ENCODE results near the gene ZPBP.
"Not testable (repeated sequence)": the region's sequence is repeated elsewhere in the genome, so short reads cannot be mapped to it uniquely, and the experiment has no call there.

ZPBP gene

DNA sequence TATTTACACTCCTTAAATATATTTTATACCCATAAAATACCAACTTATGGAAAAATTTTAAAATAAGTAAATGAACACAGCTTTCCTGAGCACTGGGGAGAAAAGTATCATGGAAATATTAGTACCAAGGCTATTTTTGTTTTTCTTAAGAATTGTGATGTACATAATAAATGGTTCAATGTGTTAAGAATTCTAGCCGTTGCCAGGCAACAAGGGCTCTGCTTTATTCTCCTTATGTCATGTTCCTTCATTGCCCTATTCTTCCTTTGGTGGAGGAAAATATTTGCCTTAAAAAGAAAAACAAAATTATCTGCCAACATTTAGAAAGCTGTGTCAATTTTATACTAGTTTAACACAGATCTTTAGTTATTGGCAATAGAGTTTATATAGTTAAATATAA is 2.6 kb upstream of the ZPBP start:
- Histone ChIP-seq H3K9ac (ENCODE audit: low read depth, low read length) (no peak overlapping the region), H3K27me3 (ENCODE audit: control insufficient read depth, insufficient read depth, low read length) (no peaks in the 10 kb centered on the region), H3K9me3 (ENCODE audit: control insufficient read depth, insufficient read depth, low read length) (no peaks in the 10 kb centered on the region), H3K36me3 (ENCODE audit: control insufficient read depth, insufficient read depth, low read length) (no peaks in the 10 kb centered on the region), H3K4me1 (ENCODE audit: control insufficient read depth, insufficient read depth, low read length) (peaks cover 3% of the 10 kb centered on the region; the same call in 1 of the 2 replicates), H3K27ac (ENCODE audit: low read depth, low read length) (no peak overlapping the region), H3K4me3 (ENCODE audit: low read depth, low read length) (no peak overlapping the region)

DNA sequence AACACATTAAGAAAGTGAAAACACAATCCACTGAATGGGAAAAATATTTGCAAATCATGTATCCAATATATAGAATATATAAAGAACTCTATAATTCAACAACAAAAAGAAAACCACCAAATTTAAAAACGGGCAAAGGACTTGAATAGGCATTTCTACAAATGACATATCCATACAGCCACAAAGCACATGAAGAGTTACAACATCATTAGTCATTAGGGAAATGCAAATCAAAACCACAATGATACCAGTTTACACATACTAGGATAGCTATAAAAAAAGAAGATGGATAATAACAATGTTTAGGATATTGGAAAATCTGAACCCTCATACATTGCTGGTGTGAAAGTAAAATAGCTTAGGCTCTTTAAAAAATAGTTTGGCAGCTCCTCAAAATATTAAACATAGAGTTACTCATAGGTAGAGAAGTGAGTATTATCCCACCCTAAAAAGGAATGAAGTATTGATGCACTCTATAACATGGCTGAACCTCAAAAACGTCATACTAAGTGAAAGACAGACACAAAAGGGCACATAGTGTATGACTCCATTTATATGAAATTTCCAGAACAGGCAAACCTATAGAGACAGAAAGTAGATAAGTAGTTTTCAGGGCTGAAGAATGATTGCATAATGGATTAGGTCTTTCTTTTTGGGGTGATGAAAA is 4.5 kb downstream of the ZPBP start:
- Histone ChIP-seq H3K4me3 (ENCODE audit: low read depth, low read length) (no peak overlapping the region), H3K27me3 (ENCODE audit: control insufficient read depth, insufficient read depth, low read length) (no peaks in the 10 kb centered on the region), H3K36me3 (ENCODE audit: control insufficient read depth, insufficient read depth, low read length) (no peaks in the 10 kb centered on the region), H3K9ac (ENCODE audit: low read depth, low read length) (no peak overlapping the region), H3K9me3 (ENCODE audit: control insufficient read depth, insufficient read depth, low read length) (no peaks in the 10 kb centered on the region), H3K4me1 (ENCODE audit: control insufficient read depth, insufficient read depth, low read length) (peaks cover 3% of the 10 kb centered on the region; the same call in 1 of the 2 replicates), H3K27ac (ENCODE audit: low read depth, low read length) (no peak overlapping the region)

DNA sequence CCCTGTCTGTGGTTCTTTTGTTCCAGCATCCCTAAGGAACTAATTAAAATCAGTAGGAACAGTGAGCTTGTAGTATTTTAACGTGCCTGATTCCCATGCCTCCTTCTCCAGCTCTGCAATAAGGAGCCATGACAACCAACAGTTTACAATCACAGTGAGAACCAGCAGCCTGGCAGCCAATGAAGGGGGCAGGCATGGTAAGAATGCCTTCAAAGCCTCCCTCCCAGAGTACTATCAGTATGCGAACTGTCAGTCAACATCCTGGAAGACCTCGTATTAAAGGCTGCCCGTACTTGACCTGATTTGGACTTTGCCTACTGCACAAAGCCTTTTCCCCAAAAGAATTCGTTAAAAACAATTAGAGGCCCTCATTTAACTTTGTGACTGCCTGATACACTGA is 7.7 kb downstream of the ZPBP start:
- no peaks in the 10 kb centered on the region for H3K9me3 ChIP-seq (ENCODE audit: control insufficient read depth, insufficient read depth, low read length)
- H3K36me3 ChIP-seq (ENCODE audit: control insufficient read depth, insufficient read depth, low read length), result no peaks in the 10 kb centered on the region
- no peak overlapping the region for H3K4me3 ChIP-seq (ENCODE audit: low read depth, low read length)
- no peak overlapping the region for H3K27ac ChIP-seq (ENCODE audit: low read depth, low read length)
- no peaks in the 10 kb centered on the region for H3K4me1 ChIP-seq (ENCODE audit: control insufficient read depth, insufficient read depth, low read length)
- H3K9ac ChIP-seq (ENCODE audit: low read depth, low read length), result no peak overlapping the region
- H3K27me3 ChIP-seq (ENCODE audit: control insufficient read depth, insufficient read depth, low read length), result no peaks in the 10 kb centered on the region

DNA sequence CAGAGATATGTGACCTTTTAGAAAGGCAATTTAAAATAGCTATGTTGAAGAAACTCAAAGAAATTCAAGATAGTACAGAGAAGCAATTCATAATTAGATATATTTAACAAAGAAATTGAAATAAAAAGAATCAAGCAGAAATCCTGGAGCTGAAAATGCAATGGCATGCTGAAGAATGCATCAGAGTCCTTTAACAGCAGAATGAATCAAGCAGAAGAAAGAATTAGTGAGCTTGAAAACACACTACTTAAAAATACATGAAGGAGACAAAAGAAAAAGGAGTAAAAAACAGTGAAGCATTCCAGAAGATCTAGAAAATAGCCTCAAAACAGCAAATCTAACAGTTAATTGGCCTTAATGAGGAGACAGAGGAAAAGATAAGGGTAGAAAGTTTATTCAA is 20.0 kb downstream of the ZPBP start:
- peaks cover 8% of the 10 kb centered on the region for H3K4me1 ChIP-seq (ENCODE audit: control insufficient read depth, insufficient read depth, low read length)

DNA sequence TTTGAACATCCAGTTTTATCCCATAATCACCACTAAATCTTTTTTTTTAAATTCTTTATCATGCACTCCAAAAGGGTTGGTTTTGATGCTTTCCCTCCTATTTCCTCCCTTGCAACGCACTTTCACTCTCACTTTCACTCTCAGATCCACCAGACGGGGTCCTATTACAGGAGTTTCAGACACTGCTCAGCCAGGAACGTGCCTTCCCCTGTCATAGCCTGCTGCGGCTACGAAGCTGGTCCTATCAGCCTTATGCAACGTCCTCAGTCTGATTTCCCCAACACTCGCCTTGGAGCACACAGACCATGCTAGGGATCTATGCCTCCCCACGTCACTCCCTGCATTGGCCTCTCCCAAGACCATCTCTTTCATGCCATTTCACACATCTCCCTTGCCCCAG is 23.4 kb downstream of the ZPBP start:
- H3K4me3 ChIP-seq (ENCODE audit: low read depth, low read length), result peak overlapping the region; percentile 9; the same call in 1 of the 2 replicates
- peaks cover 39% of the 10 kb centered on the region for H3K9me3 ChIP-seq (ENCODE audit: control insufficient read depth, insufficient read depth, low read length)
- no peak overlapping the region for H3K9ac ChIP-seq (ENCODE audit: low read depth, low read length)
- no peaks in the 10 kb centered on the region for H3K27me3 ChIP-seq (ENCODE audit: control insufficient read depth, insufficient read depth, low read length)
- no peaks in the 10 kb centered on the region for H3K36me3 ChIP-seq (ENCODE audit: control insufficient read depth, insufficient read depth, low read length)
- peaks cover 16% of the 10 kb centered on the region for H3K4me1 ChIP-seq (ENCODE audit: control insufficient read depth, insufficient read depth, low read length)
- H3K27ac ChIP-seq (ENCODE audit: low read depth, low read length), result peak overlapping the region; percentile 43

More for the DNA sequence above, 20.0 kb downstream of the ZPBP start:
- Histone ChIP-seq H3K9me3 (ENCODE audit: control insufficient read depth, insufficient read depth, low read length) (peaks cover 33% of the 10 kb centered on the region), H3K4me3 (ENCODE audit: low read depth, low read length) (no peak overlapping the region), H3K27me3 (ENCODE audit: control insufficient read depth, insufficient read depth, low read length) (no peaks in the 10 kb centered on the region), H3K9ac (ENCODE audit: low read depth, low read length) (no peak overlapping the region), H3K36me3 (ENCODE audit: control insufficient read depth, insufficient read depth, low read length) (no peaks in the 10 kb centered on the region), H3K27ac (ENCODE audit: low read depth, low read length) (no peak overlapping the region)

DNA sequence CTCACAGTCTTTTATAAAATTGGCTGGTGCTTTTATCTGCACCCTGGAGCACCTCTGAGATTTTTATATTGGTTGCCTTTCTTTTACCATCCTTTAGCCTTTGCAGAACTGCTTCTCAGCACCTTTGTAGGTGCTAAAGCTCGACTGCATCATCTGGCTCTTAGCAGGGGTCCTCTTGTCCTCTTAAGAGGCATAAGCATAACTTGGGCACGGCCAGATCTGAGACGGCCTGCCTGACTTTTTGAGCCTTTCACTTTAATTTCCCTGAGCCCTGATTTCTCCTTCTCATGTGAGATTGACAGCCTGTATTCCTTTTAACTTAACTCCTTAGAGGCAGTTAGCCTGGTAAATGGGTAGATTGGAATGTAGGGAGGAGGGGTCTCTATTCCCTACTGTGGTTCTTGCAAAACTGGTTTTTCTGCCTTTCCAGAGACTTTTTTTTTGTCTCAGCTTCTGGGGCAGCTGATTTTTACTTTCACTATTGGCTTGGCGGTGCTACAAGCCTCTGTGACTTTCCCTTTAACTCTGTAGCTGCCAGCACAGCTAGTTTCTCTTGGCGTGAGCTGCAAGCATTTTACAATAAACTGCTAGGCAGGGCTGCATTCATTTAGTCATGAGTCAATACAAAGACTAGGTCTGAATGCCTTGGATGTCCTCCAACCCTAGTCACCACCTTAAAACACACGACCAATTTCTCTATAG is 24.0 kb downstream of the ZPBP start:
- Histone ChIP-seq H3K9ac (ENCODE audit: low read depth, low read length) (no peak overlapping the region; the same call in 1 of the 2 replicates), H3K27ac (ENCODE audit: low read depth, low read length) (peak overlapping the region; percentile 57), H3K4me1 (ENCODE audit: control insufficient read depth, insufficient read depth, low read length) (peaks cover 16% of the 10 kb centered on the region), H3K9me3 (ENCODE audit: control insufficient read depth, insufficient read depth, low read length) (peaks cover 43% of the 10 kb centered on the region), H3K27me3 (ENCODE audit: control insufficient read depth, insufficient read depth, low read length) (no peaks in the 10 kb centered on the region), H3K36me3 (ENCODE audit: control insufficient read depth, insufficient read depth, low read length) (no peaks in the 10 kb centered on the region), H3K4me3 (ENCODE audit: low read depth, low read length) (peak overlapping the region; percentile 37; the same call in 1 of the 2 replicates)

DNA sequence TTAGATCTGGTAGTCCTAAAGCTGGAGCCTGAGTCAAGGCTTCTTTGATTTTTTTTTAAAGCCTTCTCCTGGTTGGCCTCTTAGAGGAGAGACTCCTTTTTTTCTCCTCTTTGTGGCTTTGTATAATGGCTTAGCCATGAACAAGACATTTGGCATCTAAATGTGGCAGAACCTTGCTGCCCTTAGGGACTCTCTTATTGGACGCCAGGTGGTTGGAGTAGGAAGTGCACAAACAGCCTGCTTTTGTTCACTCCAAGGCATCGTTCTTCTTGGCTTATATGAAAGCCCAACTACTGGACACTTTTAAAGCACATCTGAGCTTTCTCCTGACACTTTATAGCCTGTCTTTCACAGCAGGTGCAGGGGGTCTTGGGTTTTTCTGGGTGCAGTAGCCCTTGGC is 25.0 kb downstream of the ZPBP start:
- Histone ChIP-seq H3K36me3 (ENCODE audit: control insufficient read depth, insufficient read depth, low read length) (no peaks in the 10 kb centered on the region), H3K27ac (ENCODE audit: low read depth, low read length) (no peak overlapping the region), H3K27me3 (ENCODE audit: control insufficient read depth, insufficient read depth, low read length) (no peaks in the 10 kb centered on the region), H3K9ac (ENCODE audit: low read depth, low read length) (no peak overlapping the region), H3K4me1 (ENCODE audit: control insufficient read depth, insufficient read depth, low read length) (peaks cover 16% of the 10 kb centered on the region), H3K9me3 (ENCODE audit: control insufficient read depth, insufficient read depth, low read length) (peaks cover 50% of the 10 kb centered on the region), H3K4me3 (ENCODE audit: low read depth, low read length) (no peak overlapping the region)

DNA sequence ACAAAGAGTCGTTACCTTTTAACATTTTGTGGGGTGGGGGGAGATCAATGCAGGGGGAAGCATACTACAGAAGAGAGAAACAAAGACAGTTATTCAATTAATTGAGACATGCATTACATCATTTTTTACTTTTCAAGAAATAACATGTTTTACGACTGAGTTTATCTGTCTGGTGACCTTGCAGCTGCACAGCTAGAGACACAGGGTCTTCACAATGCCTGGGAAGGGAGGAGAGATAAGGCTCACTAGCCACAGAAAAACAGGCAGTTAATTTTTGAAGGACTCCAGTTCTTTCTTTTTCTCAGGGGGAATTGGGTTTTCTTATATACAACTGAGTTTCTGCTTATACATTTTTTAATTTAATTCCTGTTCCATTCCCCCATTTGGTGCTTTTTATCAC is 30.1 kb downstream of the ZPBP start:
- peaks cover 6% of the 10 kb centered on the region for H3K4me1 ChIP-seq (ENCODE audit: control insufficient read depth, insufficient read depth, low read length)
- no peak overlapping the region for H3K9ac ChIP-seq (ENCODE audit: low read depth, low read length)
- no peaks in the 10 kb centered on the region for H3K36me3 ChIP-seq (ENCODE audit: control insufficient read depth, insufficient read depth, low read length)
- H3K4me3 ChIP-seq (ENCODE audit: low read depth, low read length), result no peak overlapping the region
- no peak overlapping the region for H3K27ac ChIP-seq (ENCODE audit: low read depth, low read length)
- H3K27me3 ChIP-seq (ENCODE audit: control insufficient read depth, insufficient read depth, low read length), result no peaks in the 10 kb centered on the region
- peaks cover 19% of the 10 kb centered on the region; the same call in 1 of the 2 replicates for H3K9me3 ChIP-seq (ENCODE audit: control insufficient read depth, insufficient read depth, low read length)

DNA sequence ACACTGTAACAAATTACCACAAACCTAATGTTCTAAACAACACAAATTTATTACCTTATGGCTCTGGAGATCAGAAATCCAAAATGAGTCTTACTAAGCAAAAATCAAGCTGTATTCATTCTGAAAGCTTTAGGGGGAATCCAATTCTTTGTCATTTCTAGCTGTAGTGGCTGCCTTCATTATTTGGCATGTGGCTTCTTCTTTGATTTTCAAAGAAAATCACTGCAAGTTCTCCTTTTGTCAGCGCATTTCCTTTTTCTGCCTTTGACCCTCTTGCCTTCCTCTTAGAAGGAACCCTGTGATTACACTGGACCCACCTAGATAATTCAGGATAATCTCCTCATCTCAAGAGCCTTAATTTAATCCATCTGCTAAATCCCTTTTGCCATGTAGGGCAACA is 36.9 kb downstream of the ZPBP start:
- Histone ChIP-seq H3K27me3 (ENCODE audit: control insufficient read depth, insufficient read depth, low read length) (no peaks in the 10 kb centered on the region), H3K9me3 (ENCODE audit: control insufficient read depth, insufficient read depth, low read length) (no peaks in the 10 kb centered on the region), H3K4me1 (ENCODE audit: control insufficient read depth, insufficient read depth, low read length) (no peaks in the 10 kb centered on the region), H3K27ac (ENCODE audit: low read depth, low read length) (no peak overlapping the region), H3K36me3 (ENCODE audit: control insufficient read depth, insufficient read depth, low read length) (no peaks in the 10 kb centered on the region), H3K9ac (ENCODE audit: low read depth, low read length) (no peak overlapping the region), H3K4me3 (ENCODE audit: low read depth, low read length) (no peak overlapping the region)

DNA sequence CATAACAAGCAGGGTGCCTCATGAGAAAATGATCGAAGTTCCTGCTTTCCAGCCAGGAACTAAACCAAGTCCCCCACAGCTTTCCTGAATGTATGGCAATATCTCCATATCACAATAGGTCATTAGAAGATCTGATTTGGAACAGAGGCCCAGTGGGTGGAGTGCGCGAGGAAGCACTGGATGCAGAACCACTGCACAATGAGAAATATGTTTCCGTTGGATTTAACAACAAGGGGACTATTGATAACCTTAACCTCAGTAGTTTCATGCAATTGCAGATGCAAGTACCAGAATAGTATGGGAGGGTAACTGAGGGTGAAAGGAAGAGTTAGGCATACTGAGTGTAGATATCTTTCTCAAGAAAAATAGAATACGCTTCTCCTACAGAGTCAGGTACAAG is 45.3 kb downstream of the ZPBP start:
- H3K27me3 ChIP-seq (ENCODE audit: control insufficient read depth, insufficient read depth, low read length), result no peaks in the 10 kb centered on the region
- H3K9me3 ChIP-seq (ENCODE audit: control insufficient read depth, insufficient read depth, low read length), result no peaks in the 10 kb centered on the region; the same call in 1 of the 2 replicates
- H3K9ac ChIP-seq (ENCODE audit: low read depth, low read length), result no peak overlapping the region
- H3K36me3 ChIP-seq (ENCODE audit: control insufficient read depth, insufficient read depth, low read length), result no peaks in the 10 kb centered on the region
- H3K27ac ChIP-seq (ENCODE audit: low read depth, low read length), result no peak overlapping the region
- no peak overlapping the region for H3K4me3 ChIP-seq (ENCODE audit: low read depth, low read length)
- H3K4me1 ChIP-seq (ENCODE audit: control insufficient read depth, insufficient read depth, low read length), result no peaks in the 10 kb centered on the region

DNA sequence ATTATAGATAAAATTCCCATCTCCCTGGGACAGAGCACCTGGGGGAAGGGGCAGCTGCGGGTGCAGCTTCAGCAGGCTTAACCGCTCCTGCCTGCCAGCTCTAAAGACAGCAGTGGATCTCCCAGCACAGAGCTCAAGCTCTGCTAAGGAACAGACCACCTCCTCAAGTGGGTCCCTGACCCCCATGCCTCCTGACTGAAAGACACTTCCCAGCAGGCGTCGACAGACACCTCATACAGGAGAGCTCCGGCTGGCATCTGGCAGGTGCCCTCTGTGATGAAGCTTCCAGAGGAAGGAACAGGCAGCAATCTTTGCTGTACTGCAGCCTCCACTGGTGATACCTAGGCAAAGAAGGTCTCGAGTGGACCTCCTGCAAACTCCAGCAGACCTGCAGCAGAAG is 51.9 kb downstream of the ZPBP start:
- not testable (repeated sequence) for H3K27ac ChIP-seq (ENCODE audit: low read depth, low read length); H3K4me3 ChIP-seq (ENCODE audit: low read depth, low read length); H3K4me1 ChIP-seq (ENCODE audit: control insufficient read depth, insufficient read depth, low read length); H3K9me3 ChIP-seq (ENCODE audit: control insufficient read depth, insufficient read depth, low read length); H3K36me3 ChIP-seq (ENCODE audit: control insufficient read depth, insufficient read depth, low read length); H3K27me3 ChIP-seq (ENCODE audit: control insufficient read depth, insufficient read depth, low read length); H3K9ac ChIP-seq (ENCODE audit: low read depth, low read length)
